ENCODE measurements around the gene CBLC.
"Not testable (repeated sequence)": the region's sequence is repeated elsewhere in the genome, so short reads cannot be mapped to it uniquely, and the experiment has no call there.

Gene CBLC

GRCh38 chr19:44765949-44766335 is 11.7 kb upstream of the CBLC start:
- DNase-seq, result no peak

DNA sequence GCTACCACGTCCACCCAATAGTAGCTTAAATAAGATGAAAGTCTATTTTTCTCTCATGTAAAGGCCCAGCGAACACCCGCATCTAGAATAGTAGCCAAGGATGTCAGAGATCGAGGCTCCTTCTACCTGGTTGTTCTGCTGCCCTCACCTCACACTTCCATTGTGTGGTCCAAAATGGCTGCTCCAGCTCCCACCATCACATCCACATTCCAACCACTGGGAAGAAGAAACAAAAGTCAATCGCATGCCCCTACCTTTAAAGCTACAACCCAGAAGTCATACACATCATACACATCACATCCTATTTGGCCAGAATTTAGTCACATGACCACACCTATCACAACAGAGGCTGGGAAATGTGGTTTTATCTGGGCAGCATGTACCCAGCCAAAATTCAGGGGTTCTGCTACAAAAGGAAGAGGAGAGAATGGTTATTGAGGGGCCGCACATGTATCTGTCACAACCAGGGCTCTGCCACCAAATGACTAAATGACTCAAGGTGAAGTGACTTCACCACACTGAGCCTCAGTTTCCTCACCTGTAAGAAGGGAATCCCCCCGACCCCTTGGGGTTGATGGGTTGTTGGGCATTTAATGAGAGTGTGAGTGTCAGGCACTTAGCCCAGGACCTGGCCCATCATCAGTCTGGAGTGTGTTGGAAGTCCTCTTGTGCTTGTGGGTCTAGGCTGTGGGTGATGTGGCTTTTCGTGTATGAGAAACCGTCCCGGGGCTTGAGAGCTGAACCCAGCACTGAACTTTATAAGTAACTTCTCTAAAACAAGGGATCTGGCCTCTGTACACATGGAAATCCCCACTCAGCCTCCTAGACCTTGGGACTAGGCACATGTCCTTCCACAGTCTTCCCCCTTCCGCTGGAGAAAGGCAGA is 10.2 kb upstream of the CBLC start:
- no peak for DNase-seq

DNA sequence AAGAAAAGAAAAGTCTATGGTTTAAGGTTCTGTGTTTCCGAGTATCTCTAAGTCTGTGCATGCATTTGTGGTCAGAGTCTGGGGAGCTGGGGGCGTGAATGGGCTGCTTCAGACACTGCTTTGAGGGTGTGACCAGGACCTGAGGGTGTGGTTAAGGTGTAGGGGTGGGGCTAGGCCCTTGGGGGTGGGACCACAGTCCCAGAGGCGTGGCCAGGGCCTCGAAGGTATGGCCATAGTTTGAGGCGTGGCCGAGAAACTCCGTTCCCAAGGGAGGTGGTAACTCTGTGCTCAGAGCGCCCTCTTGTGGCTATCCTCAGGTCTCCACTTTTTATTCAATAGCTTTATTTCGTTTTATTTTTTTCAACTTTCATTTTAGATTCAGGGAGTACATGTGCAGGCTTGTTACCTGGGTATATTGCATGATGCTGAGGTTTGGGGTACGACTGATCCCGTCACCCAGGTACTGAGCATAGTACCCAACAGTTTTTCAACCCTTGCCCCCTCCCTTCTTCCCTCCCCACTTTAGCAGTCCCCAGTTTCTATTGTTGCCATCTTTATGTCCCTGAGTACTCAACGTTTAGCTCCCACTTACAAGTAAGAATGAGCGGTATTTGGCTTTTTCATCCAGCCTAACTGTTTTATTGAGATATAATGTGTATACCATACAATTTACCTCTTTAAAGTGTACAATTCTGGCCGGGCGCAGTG is 7.0 kb upstream of the CBLC start:
- DNase-seq, result peak; percentile 66

- DNase-seq, result not testable (repeated sequence)
Measured at GRCh38 chr19:44772144-44772543, 5.5 kb upstream of the CBLC start.

GRCh38 chr19:44772959-44773358 is 4.7 kb upstream of the CBLC start:
- no peak for DNase-seq

DNA sequence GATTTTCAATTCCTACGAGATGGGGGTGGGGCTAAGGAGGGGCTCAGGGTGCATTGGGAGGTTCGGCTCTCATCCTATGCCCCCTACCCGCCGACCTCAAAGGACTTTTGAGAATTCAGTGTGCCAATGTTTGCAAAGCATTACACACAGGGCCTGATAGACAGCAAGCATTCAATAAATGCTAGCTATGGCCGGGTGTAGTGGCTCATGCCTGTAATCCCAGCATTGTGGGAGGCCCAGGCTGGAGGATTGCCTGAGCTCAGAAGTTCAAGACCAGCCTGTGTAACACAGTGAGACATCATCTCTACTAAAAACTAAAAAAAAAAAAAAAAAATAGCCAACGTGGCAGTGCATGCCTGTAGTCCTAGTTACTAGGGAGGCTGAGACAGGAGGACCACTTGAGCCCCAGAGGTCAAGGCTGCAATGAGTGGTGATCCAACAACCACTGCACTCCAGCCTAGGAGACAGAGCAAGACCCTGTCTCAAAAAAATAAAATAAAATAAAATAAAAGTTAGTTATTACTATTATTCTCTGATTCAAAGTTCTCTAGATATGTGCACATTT is 1.9 kb upstream of the CBLC start:
- no peak for DNase-seq

DNA sequence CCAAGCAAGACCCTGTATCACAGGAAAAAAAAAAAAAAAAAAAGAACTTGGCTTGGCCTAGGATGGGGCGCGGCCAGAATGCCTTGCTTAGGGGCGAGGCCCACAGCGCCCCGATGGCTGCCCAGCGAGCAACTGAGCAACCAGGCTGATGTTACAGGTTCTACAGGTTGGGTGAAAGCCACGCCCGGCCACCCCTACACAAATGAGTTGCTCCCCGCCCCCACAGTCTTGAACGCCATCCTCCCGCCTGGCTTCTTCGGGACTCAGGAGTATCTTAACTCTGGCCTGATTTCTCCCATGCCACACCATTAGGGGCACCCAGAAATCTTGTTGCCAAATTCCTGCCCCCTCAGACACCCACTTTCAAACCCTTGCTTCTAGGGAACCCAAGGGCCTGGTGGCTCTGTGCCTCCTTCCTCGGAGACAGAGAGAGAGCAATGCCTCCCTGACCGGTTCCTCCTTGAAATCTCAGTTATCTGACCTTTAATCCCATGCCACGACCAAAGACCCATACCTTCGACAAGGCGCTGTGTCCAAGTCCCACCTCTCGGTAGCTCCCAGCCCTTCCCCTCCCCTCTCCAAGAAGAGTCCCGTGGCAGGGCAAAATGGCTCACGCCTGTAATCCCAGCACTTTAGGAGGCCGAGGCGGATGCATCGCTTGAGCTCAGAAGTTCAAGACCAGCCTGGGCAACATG is 1.1 kb upstream of the CBLC start:
- DNase-seq, result no peak

- DNase-seq, result no peak
Measured at GRCh38 chr19:44779150-44779549, 1.5 kb downstream of the CBLC start.

GRCh38 chr19:44781694-44782093 is 4.0 kb downstream of the CBLC start:
- not testable (repeated sequence) for DNase-seq

- no peak for DNase-seq
Measured at GRCh38 chr19:44782729-44783128, 5.0 kb downstream of the CBLC start.

DNA sequence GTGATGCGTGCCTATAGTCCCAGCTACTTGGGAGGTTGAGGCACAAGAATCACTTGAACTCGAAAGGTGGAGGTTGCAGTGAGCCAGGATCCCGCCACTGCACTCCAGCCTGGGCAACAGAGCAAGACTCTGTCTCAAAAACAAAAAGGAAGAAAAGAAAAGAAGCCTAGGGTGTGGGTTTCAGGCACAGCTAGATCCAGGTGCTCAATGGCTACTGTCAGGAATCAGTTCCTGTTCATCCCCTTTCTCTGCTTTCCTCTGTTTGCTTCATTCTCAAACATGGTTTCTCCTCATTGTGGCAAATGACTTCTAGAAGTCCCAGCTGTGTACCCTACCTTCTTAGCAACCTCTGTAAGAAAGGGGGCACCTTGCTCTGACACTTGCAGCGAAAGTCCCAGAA is 5.9 kb downstream of the CBLC start:
- DNase-seq, result no peak

DNA sequence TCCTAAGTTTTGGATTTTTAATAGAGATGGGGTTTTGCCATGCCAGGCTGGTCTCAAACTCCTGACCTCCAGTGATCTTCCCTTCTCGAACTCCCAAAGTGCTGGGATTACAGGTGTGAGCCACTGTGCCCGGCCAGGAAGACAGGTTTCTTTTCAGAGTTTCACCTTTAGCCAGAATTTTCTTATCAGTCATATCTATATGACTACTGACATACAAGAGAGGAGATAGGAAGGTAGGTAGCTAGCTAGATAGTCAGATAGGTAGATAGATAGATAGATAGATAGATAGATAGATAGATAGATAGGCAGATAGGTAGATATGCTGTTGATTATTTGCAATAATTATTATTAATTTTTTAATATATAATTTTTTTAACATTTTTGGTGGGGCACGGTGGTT is 7.6 kb downstream of the CBLC start:
- DNase-seq, result no peak

DNA sequence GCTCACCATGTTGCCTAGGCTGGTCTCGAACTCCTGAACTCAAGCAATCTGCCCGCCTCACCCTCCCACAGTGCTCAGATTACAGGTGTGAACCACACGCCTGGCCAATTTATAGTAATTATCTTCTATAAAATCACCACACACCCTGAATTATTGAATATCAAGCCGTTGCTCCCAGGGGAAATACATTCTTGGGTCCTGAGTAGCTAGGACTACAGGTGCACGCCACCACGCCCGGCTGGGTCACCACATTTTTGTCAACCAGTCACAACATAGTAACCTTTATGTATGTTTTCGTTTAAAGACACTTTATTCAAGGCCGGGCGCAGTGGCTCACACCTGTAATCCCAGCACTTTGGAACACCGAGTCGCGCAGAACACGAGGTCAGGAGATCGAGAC is 8.3 kb downstream of the CBLC start:
- no peak for DNase-seq

DNA sequence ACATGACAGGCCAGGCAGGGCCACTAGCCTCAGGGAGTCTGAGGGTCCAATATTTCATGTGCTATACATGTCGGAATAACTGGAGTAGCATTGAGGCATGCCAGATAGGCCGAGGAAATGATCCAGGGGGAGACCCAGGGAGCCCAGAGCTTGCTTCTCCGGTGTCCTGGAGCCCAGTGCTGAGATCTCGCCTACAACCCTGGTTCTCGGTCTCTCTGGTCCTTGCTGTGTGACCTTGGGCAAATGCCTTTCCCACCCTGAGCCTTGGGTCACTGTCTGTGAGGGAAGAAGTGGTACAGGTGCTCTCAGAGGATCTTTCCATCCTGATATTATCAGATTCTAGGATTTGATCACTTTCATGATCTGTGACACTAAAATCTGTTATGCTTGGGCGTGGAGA is 11.3 kb downstream of the CBLC start:
- DNase-seq, result no peak

GRCh38 chr19:44789943-44790483 is 12.3 kb downstream of the CBLC start:
- DNase-seq, result no peak

DNA sequence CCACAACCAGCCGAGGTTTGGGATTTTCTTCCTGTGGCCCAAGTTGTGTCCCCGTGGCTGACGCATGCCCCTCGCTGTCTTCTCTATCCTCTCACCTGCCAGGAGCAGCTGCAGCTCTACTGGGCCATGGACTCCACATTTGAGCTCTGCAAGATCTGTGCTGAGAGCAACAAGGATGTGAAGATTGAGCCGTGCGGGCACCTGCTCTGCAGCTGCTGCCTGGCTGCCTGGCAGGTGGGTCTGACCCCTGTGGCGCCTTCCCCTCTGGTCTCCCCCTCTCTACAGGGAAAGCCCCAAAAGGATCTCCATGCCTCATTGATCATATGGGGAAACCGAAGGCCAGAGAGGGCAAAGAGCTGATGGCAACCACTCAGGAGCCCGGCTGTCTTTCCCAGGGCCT is 14.6 kb downstream of the CBLC start:
- no peak for DNase-seq

DNA sequence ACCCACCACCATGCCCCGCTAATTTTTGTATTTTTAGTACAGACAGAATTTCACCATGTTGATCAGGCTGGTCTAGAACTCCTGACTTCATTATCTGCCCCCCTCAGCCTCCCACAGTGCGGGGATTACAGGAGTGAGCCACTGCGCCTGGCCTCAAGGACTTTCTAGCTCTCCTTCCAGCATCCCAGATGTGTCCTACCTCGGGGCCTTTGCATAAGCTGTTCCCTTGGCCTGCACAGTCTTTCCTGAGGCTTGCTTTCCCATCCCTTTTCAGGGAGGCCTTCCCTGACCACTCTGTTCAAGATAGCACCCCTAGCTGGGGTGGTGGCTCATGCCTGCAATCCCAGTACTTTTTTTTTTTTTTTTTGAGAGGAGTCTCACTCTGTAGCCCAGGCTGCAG is 16.9 kb downstream of the CBLC start:
- DNase-seq, result no peak

GRCh38 chr19:44795398-44795987 is 17.8 kb downstream of the CBLC start:
- DNase-seq, result no peak

- peak; percentile 73 for DNase-seq
Measured at GRCh38 chr19:44796701-44797115, 19.0 kb downstream of the CBLC start.

DNA sequence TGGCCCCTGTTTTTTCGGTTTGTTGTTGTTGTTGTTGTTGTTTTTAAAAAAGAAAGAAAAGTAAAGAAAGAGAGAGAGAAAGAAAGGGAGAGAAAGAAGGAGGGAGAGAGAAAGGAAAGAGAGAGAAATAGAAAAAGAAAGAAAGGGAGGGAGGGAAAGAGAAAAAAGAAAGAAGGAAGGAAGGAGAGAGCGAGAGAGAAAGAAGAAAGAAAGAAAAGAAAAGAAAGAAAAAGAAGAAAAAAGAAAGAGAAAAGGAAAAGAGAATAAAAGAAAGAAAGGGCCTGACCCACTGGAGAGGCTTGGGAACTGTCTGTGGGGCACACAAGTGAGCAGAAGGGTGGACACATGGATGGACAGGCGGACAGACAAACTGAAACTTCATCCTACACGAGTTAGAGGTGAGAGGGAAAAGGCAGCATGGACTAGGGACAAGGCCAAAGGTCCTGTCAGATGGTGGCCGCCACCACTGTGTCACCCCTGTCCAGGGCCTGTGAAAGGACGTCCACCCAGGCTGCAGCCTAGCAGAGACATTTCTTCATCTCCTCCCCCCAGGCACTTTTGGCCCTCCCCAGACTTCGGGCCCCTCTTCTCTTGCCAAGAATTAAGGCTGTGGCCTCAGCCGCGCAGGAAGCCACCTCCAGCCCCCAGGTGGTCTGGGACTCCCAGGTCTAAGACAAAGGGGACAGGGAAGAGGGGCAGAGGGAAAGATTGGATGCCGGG is 22.1 kb downstream of the CBLC start:
- DNase-seq, result no peak

DNA sequence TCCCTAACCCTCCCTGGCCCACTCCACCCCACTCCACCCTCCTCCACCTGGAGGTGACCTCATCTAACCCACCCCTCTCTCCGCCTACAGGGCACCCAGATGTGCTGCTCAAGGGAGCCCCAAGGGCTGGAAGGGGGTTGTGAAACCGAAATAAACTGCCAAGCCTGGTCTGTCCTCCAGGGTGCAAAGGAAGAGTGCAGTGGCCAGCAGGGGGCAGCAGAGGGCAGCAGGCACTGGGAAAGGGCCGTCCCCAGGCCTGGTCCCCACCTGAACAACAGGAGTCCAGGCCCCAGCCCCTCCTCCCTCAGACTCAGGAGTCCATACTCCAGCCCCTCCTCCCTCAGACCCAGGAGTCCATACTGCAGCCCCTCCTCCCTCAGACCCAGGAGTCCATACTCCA is 22.8 kb downstream of the CBLC start:
- no peak for DNase-seq
